GM18873 (cell line): ENCODE data around the gene HPSE.
"Not testable (repeated sequence)": the region's sequence is repeated elsewhere in the genome, so short reads cannot be mapped to it uniquely, and the experiment has no call there.

Experiments
- ATAC-seq: cut with Tn5 transposase; IDR thresholded peaks from one replicate; pipeline ENCODE4 v1.9.1; 2021; ENCODE audit warnings: mild to moderate bottlenecking, moderate library complexity, moderate number of reproducible peaks; ENCODE audit not compliant: unreplicated experiment, low FRiP score

Gene HPSE

GRCh38 chr4:83339573-83339972 is 4.9 kb upstream of the HPSE start:
- no peak for ATAC-seq

DNA sequence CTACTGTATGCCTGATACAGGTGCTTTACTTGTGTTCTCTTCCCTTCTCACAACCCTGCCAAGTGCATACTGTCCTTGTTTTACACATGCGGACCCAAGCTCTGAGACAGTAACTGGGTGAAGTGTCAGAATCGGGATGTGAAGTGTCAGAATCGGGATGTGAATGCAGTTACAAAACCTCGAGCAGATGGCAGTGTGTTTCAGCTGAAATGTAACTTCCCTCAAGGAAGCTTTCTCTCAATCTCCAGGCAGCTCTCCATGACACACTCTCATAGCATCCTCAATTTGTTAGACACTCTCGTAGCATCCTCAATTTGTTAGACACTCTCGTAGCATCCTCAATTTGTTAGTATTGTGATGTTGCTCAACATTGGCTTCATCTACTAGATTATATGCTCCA is 1.1 kb upstream of the HPSE start:
- ATAC-seq: no peak

DNA sequence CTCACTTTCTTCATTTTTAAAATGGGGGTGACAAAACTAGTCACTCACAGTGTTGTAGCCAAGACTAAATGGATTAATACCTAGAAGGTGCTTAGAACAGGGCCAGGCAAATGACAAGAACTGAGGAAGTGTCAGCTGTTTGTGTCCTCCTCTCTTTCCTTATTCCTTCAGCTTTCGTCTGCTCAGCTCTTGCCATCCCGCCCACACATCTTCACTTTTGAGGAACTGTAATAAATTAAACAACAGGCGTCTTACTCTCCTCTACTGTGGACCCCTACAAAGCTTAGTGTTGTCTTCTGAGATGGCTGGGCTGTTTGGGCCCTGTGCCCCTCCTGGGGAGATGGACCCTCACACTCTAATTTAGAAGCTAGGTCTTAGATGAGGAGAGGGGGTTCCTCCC is 2.7 kb downstream of the HPSE start:
- no peak for ATAC-seq

DNA sequence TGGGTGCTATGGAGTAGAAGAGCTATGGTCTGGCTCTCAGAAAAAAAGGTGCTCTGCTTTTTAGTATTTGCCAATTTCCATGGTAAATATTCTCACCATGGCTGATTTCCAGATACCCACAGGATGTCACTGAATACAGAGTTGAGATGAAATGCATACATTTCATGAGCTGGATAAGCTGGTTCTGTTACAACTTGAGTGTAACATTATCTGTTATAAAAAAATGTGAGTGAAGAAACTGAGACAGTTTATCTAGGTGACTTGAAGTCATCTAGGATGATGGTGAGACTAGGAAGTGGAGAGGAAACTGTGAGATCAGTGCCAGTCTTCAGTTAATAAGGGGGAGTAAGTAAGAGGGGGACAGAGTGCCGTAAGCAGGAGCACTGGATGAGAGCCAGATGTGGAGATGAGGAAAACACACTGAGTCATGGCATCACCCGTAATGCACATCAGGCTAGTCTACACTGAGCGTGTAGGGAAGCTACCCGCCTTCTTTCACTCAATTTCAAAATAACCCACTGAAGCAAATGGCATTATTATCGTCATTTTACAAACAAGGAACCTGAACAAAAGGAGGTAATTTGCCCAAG is 5.0 kb downstream of the HPSE start:
- ATAC-seq: no peak

DNA sequence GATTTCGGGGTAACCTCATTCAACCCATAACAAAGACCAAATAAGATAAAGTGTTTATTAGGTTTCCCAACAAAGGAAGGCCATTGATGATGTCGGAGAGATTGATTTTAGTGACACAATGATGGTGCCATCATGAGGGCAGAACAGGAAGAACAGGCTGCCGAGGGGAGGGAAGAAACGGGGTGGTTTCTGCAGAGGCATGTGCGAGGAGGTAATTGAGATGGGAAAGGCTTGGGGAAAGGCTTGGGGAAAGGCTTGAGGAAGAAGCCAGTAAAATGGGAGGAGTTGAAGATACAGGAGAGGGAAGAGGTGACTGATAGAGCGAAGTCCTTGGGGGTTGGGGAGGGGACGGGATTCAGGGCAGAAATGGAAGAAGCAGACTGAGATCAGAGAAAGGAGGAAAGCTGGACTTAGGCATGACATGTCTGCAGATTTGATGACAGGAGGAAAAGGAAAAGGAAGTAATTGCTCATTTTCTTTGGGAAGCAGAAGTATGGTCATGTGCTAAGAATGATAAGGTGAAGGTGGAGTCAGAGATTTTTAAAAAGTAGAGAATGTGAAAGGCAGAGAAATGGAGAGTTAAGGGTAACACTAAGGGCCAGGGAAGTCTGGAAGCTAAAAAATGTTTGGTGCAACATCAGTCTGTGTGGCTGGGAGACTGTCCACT is 6.0 kb downstream of the HPSE start:
- ATAC-seq: no peak

DNA sequence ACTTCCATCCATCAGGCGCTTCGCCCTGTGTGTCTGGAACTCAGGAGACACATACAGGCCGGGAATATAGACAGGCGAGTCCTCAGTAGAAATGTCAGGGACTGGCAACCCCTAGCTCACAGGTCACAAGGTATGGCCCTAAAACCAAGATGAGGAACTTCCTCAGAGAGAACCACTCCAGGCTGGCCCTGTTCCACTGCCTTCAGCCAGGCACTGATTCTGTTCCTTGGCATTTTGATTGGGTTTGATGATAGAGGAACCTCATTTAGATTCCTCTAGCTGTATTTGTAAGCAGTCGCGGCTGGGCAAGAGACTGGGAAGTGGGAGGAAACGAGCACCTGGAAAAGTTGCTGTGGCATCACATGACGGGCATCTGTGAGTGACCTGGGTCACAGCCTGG is 8.1 kb downstream of the HPSE start:
- ATAC-seq: no peak

DNA sequence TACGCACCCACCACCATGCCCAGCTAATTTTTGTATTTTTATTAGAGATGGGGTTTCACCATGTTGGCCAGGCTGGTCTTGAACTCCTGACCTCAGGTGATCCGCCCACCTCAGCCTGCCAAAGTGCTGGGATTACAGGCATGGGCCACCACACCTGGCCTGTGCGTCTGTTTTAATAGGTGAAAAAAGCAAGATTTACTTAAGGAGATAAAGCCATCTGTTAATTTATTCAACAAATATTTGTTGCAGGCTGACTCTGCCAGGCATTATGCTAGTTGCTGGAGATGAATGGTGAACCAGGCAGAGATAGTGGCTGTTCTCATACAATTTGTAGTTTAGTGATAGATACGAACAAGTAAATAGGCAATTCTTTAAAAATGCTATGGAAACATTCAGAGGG is 9.3 kb downstream of the HPSE start:
- ATAC-seq: not testable (repeated sequence)

DNA sequence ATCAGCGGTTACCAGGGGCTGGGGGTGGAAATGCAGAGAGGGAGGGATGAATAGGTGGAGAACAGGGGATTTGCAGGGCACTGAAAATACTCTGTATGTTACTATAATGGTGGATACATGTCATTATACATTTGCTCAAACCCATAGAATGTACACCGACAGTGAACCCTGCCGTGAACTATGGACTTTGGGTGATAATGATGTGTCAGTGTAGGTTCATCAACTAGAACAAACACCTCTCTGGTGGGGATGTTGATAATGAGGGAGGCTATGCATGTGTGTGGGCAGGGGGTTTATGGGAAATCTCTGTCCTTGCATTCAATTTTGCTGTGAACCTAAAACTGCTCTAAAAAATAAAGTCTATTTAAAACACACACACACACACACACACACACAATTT is 11.5 kb downstream of the HPSE start:
- ATAC-seq: no peak

GRCh38 chr4:83320548-83320947 is 14.1 kb downstream of the HPSE start:
- ATAC-seq: no peak

GRCh38 chr4:83318666-83319065 is 16.0 kb downstream of the HPSE start:
- ATAC-seq: no peak

GRCh38 chr4:83317671-83318070 is 17.0 kb downstream of the HPSE start:
- no peak for ATAC-seq

GRCh38 chr4:83316459-83317165 is 18.0 kb downstream of the HPSE start:
- ATAC-seq: no peak

- ATAC-seq: no peak
These were observed 19.2 kb downstream of the HPSE start for GRCh38 chr4:83315341-83315870.

GRCh38 chr4:83308672-83309071 is 26.0 kb downstream of the HPSE start:
- no peak for ATAC-seq

GRCh38 chr4:83307920-83308319 is 26.7 kb downstream of the HPSE start:
- ATAC-seq: no peak

- no peak for ATAC-seq
These were observed 29.5 kb downstream of the HPSE start for GRCh38 chr4:83305187-83305586.

GRCh38 chr4:83297548-83298260 is 36.9 kb downstream of the HPSE start:
- no peak for ATAC-seq

DNA sequence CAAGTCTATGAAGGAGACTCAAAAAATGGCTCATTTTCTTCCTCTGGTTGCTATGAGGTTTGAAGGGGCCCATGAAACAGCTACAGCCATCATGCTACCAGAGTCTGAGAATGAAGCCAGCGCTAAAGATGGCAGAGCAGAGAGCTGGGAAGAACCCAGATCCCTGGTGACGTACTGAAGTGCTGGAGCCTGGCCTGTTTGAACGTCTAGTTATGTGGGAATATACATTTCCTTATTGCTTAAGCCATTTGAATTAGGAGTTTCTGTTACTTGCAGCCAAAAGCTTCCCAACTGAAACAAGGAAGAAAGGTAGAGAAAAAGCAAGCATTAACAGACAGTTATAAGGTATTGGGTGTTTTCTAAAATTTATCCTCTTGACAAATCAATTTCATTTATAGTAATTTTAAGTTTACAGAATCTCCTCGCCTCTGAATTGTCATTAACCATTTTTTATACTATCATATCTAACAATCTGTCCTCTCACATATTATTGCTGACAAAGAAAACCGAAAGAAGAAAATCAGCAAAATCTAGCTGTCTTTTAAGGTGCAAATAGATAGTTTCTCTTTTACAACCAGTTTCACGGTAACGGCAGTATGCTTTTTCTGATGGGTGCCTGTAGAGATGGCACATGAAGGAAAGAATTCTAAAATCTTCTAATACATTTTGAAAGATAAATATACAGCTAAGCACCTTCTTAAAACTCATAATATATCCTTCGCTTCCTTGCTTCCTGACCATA is 41.2 kb downstream of the HPSE start:
- ATAC-seq: no peak

- ATAC-seq: not testable (repeated sequence)
These were observed 44.4 kb downstream of the HPSE start for GRCh38 chr4:83290059-83290774.

DNA sequence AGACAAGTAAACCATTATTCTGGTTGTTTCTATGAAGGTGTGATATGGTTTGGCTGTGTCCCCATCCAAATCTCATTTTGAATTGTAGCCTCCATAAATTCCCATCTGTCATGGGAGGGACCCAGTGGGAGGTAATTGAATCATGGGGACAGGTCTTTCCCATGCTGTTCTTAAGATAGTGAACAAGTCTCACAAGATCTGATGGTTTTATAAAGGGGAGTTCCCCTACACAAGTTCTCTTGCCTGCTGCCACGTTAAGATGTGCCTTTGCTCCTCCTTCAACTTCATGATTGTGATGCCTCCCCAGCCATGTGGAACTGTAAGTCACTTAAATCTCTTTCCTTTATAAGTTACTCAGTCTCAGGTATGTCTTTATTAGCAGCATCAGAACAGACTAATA is 46.3 kb downstream of the HPSE start:
- not testable (repeated sequence) for ATAC-seq
